ENCODE measurements around the gene TRIM39. TPM values are rescaled to one million over a fixed set of nuclear protein-coding genes. Genes with fewer than 3 reads are reported as not detected.

Gene TRIM39
- total RNA-seq, 1 donor from 2014 or later: 13.7 TPM

DNA sequence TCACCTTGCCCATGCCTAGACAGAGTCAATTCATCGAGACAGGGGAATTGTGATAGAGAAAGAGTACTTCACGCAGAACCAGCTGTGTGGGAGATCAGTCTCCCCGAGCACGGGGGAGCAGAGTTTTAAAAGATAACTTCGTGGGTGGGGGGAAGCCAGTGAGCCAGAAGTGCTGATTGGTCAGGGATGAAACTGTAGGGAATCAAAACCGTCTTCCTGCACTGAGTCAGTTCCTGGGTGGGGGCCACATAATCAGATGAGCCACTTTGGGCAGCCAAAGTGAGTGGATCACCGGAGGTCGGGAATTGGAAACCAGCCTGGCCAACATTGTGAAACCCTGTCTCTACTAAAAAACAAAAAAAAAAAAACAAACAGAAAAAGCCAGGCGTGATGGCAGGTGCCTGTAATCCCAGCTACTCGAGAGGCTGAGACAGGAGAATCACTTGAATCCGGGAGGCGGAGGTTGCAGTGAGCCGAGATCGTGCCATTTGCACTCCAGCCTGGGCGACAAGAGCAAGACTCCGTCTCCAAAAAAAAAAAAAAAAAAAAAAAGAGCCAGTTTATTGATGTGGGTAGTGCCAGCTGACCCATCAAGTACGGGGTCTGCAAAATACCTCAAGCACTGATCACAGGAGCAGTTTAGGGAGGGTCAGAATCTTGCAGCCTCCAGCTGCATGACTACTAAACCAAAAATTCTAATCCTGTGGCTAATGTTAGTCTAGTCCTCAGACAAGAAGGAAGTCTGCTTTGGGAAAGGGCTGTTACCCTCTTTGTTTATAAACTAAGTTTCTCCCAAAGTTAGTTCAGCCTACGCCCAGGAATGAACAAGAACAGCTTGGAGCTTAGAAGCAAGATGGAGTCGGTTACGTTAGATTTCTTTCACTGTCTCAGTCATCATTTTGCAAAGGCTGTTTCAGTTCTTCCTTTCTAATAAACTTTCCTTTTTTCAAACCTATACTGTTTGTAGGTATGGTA, 3.9 kb upstream of the TRIM39 start:
- no peak for TF ChIP-seq CTCF (IDR thresholded peaks at IDR 0.05)
- Mint-ChIP-seq H3K27ac (ENCODE audit: unreplicated experiment) (peak overlapping the region; percentile 94), H3K9me3 (ENCODE audit: low read depth) (no peaks in the 10 kb centered on the region), H3K27me3 (ENCODE audit: low read depth) (no peaks in the 10 kb centered on the region), H3K4me3 (ENCODE audit: unreplicated experiment) (peak overlapping the region; percentile 51), H3K36me3 (ENCODE audit: low read depth) (no peaks in the 10 kb centered on the region), H3K4me1 (ENCODE audit: low read depth) (peaks cover 71% of the 10 kb centered on the region)
- DNase-seq (ENCODE audit: low spot score): no peak

- peaks cover 2% of the 10 kb centered on the region for H3K36me3 Mint-ChIP-seq (ENCODE audit: low read depth)
- TF ChIP-seq CTCF (IDR thresholded peaks at IDR 0.05): no peak
- H3K27ac Mint-ChIP-seq (ENCODE audit: unreplicated experiment): peak overlapping the region; percentile 94
- H3K27me3 Mint-ChIP-seq (ENCODE audit: low read depth): no peaks in the 10 kb centered on the region
- no peak for DNase-seq (ENCODE audit: low spot score)
- H3K9me3 Mint-ChIP-seq (ENCODE audit: low read depth): no peaks in the 10 kb centered on the region
- H3K4me3 Mint-ChIP-seq (ENCODE audit: unreplicated experiment): no peak overlapping the region
- H3K4me1 Mint-ChIP-seq (ENCODE audit: low read depth): peaks cover 78% of the 10 kb centered on the region
These were observed 2.9 kb upstream of the TRIM39 start for GRCh38 chr6:30323806-30324205.

- Mint-ChIP-seq H3K4me1 (ENCODE audit: low read depth) (peaks cover 68% of the 10 kb centered on the region), H3K27ac (ENCODE audit: unreplicated experiment) (peak overlapping the region; percentile 99), H3K27me3 (ENCODE audit: low read depth) (no peaks in the 10 kb centered on the region), H3K4me3 (ENCODE audit: unreplicated experiment) (peak overlapping the region; percentile 98), H3K36me3 (ENCODE audit: low read depth) (peaks cover 10% of the 10 kb centered on the region), H3K9me3 (ENCODE audit: low read depth) (no peaks in the 10 kb centered on the region)
- TF ChIP-seq CTCF (IDR thresholded peaks at IDR 0.05): peak; percentile 9
- DNase-seq (ENCODE audit: low spot score): no peak
These were observed 1.4 kb upstream of the TRIM39 start for GRCh38 chr6:30325150-30325872.

DNA sequence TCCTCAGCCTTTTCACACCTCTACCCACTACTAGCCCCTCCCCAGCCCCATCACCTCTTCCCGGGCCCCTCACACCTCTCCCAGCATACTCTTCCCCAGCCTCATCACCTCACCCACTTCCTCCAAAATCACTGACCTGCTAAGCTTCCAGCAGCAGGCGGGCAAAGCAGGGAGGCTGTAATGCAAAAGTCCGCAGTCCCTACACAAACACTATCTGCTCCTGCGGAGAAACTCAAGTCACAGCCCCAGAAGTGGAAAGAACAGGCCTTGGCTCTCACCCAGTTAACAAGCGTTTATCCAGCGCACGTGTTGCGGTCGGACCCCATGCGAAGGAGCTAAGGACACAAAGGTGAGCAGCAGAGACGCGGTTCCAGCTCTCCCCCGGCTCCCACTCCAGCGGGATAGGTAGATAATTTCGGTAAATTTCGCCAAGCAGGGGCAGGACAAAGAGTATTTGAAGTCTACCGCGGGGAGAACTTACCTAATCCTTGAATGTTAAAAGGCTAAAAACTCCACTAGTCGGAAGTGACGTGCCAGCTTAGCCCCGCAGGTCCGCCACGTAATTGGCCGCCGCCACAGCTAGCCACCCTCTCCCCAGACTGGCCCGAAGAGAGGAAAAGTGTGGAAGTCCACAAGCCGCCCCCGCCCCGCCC, 728 bp upstream of the TRIM39 start:
- Mint-ChIP-seq H3K27ac (ENCODE audit: unreplicated experiment) (peak overlapping the region; percentile 99), H3K4me3 (ENCODE audit: unreplicated experiment) (peak overlapping the region; percentile 98), H3K36me3 (ENCODE audit: low read depth) (peaks cover 11% of the 10 kb centered on the region), H3K27me3 (ENCODE audit: low read depth) (no peaks in the 10 kb centered on the region), H3K4me1 (ENCODE audit: low read depth) (peaks cover 63% of the 10 kb centered on the region), H3K9me3 (ENCODE audit: low read depth) (no peaks in the 10 kb centered on the region)
- TF ChIP-seq CTCF (IDR thresholded peaks at IDR 0.05): peak; percentile 27
- DNase-seq (ENCODE audit: low spot score): no peak

DNA sequence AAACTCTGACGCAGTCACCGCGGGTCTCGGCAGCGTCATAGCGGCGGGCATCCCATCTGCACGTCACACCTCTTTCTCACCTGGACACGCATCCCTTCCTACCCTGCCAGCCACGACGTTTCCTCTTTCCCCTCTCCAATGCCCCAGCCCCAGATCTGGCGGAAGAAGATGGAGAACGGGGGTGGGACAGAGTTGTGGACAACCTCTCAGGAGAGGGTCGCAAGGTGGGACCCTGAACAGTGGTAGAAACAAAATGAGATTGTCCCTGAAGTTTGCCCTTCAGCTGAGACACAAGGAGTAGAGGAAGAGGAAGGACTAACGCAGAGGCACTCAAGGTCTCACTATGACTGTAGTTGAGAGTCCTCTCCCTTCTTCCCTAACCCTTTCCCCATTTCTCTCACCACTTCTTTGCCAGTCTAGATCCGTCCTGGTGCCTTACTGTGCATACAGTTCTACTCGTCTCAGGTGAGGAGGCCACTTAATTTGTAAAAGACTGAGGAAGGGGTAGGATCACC, 562 bp downstream of the TRIM39 start:
- TF ChIP-seq CTCF (IDR thresholded peaks at IDR 0.05): no peak
- Mint-ChIP-seq H3K36me3 (ENCODE audit: low read depth) (peaks cover 18% of the 10 kb centered on the region), H3K4me1 (ENCODE audit: low read depth) (peaks cover 52% of the 10 kb centered on the region), H3K9me3 (ENCODE audit: low read depth) (no peaks in the 10 kb centered on the region), H3K27ac (ENCODE audit: unreplicated experiment) (peak overlapping the region; percentile 86), H3K27me3 (ENCODE audit: low read depth) (no peaks in the 10 kb centered on the region), H3K4me3 (ENCODE audit: unreplicated experiment) (peak overlapping the region; percentile 98)
- no peak for DNase-seq (ENCODE audit: low spot score)

All from chondrocyte (in vitro differentiated cells).